WI38 (cell line): Measurements from ENCODE around the gene VASH2.

ENCODE experiments used
- H3K4me3 ChIP-seq: 2 replicates; pipeline ENCODE4 v1.5.1; 2011; ENCODE audit warnings: low read depth, mild to moderate bottlenecking, control low read depth, low read length
- TF ChIP-seq, protein P1 (sequence below): IDR thresholded peaks from 2 replicates; pipeline ENCODE4 v1.5.1; 2012; ENCODE audit warnings: low read depth, mild to moderate bottlenecking, control low read depth, low read length

The VASH2 gene

DNA sequence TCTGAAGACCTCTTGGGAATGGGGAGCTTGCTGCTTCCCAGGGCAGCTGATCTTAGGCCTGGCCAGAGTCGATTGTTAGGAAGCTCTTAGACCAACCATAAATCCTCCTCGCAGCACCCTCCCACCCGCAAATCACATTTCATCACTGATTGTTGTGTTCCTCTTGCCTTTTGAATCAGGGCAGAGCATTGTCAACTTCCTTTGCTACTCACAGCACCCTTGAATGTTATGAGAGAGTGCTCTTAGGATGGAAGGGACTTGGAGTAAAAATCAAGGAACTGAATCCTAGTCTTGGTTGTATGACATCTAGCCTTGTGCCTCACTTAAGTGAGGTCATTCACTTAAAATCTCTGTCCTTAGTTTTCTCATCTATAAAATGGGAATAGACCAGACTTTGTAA lies 3.0 kb downstream of the VASH2 start:
- H3K4me3 ChIP-seq: no peak overlapping the region
- TF ChIP-seq, protein P1, sequence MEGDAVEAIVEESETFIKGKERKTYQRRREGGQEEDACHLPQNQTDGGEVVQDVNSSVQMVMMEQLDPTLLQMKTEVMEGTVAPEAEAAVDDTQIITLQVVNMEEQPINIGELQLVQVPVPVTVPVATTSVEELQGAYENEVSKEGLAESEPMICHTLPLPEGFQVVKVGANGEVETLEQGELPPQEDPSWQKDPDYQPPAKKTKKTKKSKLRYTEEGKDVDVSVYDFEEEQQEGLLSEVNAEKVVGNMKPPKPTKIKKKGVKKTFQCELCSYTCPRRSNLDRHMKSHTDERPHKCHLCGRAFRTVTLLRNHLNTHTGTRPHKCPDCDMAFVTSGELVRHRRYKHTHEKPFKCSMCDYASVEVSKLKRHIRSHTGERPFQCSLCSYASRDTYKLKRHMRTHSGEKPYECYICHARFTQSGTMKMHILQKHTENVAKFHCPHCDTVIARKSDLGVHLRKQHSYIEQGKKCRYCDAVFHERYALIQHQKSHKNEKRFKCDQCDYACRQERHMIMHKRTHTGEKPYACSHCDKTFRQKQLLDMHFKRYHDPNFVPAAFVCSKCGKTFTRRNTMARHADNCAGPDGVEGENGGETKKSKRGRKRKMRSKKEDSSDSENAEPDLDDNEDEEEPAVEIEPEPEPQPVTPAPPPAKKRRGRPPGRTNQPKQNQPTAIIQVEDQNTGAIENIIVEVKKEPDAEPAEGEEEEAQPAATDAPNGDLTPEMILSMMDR: no peak

DNA sequence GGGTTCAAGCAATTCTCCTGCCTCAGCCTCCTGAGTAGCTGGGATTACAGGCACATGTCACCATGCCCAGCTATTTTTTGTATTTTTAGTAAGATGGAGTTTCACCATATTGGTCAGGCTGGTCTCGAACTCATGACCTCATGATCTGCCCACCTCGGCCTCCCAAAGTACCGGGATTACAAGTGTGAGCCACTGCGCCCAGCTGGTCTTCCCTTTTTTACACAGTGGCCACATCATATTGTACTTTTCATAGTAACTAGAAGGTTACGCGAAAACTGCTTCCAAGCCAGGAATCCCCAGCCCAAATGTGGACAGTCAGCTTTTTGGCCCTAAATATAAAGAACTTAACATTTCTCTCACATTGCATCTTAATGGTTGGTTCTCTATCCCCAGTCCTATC lies 4.2 kb downstream of the VASH2 start:
- no peak overlapping the region for H3K4me3 ChIP-seq
- TF ChIP-seq, protein P1: no peak

DNA sequence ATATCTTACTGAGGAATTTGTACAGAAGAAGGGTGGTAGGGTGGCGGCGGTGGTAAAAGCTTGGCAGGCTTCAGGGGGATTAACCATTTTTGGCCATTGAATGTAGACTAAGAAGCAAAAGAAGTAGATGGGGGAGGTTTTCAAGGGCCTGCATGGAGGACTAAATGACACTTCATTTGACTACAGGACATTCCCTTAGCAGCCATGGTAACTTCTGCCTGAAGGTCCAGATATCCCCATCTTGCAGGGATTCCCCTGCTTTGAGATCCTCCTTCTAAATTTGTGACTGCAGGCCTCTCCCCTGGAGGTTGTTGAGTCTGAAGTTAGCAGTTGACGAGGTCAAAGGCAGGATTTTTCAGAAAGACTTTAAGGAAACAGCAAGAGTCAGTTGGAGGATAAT lies 4.8 kb downstream of the VASH2 start:
- TF ChIP-seq, protein P1: no peak
- no peak overlapping the region for H3K4me3 ChIP-seq

DNA sequence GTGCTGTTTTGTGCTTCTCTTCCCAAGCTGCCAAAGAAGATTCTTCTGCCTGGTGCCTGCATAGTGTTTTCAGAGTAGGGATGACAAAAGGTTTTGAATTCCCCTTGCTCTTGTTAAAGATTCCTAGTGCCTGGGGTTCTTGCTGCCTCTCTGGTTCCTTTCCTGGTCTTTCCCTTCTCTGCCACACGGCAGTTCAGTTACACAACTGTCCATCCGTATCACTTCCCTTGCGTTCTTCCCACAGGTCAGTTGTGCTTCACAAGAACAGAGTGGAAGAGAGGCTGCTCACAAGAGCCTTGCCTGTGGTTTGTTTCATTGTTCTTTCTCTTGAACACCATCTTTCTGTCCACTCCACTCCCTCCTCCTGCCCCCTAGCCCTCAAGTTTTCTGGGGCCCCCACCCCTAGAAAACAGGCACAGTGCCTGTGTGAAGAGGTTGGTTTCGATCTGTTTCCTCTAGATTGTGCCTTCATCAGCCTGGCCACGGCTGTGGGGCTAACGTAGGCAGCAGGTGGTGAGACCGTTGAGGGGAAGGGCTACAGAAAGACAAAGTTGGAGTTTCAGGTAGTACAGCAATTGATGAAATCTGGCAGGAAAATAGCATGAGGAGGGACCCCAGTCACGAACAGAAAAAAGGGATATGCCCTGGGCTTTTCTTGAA lies 5.8 kb downstream of the VASH2 start:
- no peak overlapping the region for H3K4me3 ChIP-seq
- TF ChIP-seq, protein P1: no peak

DNA sequence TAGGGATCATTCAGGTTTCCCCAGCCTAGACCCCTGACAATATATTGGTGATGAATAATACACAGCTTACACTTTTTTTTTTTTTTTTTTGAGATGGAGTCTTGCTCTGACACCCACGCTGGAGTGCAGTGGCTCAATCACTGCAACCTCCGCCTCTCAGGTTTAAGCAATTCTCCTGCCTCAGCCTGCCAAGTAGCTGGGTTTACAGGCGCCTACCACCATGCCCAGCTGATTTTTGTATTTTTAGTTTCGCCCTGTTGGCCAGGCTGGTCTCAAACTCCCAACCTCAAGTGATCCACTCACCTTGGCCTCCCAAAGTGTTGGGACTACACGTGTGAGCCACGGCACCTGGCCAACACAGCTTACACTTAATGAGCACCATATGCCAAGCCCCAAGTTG lies 7.2 kb downstream of the VASH2 start:
- H3K4me3 ChIP-seq: no peak overlapping the region
- TF ChIP-seq, protein P1: no peak

DNA sequence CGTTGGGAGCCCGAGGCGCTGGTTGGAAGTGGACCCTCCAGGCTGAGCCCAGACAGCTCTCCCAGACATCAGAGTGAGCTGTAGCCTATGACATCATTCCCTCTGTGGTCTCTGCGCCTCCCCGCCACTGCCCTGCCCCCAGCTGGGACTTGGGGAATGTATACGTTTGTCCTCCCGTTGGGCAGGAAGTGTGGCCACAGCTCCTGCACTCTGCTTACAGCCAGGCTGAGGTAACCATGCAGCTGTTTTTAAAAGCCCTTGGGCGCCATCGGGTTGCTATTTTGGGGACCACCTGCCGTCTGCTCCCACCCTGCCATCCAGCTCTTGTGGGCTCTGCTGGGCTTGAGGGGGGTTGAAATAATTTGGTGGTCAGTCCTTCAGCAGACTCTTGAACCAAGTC lies 7.8 kb downstream of the VASH2 start:
- no peak overlapping the region for H3K4me3 ChIP-seq
- TF ChIP-seq, protein P1: no peak

DNA sequence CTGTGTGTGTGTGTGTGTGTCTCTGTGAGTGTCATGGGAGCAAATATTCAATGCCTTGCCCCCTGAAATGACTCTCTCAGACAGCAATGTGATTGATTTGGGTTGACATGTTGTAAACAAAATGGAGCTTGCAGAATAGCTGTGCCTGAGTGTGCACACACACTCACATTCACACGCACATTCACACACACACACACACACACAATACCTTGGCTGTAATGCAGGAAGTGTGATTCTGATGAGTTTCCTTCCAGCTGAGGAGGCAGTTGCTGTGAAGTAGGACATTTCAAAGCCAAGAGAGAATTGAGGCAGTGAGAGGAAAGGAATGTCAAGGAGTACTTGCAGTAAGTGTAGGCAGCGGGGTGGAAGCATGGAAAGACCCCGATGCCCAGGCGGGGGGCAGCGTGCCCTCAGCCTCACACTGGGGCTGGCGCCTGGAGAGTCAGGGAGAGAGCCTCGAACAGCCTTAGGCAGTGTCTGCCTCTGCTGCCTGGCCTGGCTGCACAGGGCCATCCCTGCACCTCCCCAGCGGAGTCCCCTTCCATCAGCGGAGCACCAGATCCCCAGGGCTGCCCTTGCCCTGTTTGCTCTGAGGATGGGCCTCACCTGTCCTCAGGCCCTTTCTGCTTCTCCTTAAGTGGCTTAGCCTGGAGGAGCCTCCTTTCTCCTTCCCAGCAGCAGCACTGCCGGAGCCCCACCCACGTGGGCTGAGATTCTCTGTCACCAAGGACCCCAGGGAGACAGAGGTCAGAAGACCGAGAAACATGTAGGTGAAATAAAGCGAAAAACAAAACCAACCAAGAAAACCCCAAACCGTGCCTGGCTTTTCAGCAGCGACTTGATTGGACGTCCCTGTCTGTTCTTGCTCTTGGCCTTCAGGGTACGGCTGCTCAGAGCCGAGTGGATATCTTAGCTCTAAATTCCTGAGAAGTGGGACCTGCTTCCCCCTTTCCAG lies 9.2 kb downstream of the VASH2 start:
- TF ChIP-seq, protein P1: no peak
- H3K4me3 ChIP-seq: no peak overlapping the region
